Measurements from ENCODE around the gene ENDOU.
A peak's percentile ranks its signal among the peaks of the same experiment; 100 is the strongest.
"Not testable (repeated sequence)": the region's sequence is repeated elsewhere in the genome, so short reads cannot be mapped to it uniquely, and the experiment has no call there.

Gene ENDOU

DNA sequence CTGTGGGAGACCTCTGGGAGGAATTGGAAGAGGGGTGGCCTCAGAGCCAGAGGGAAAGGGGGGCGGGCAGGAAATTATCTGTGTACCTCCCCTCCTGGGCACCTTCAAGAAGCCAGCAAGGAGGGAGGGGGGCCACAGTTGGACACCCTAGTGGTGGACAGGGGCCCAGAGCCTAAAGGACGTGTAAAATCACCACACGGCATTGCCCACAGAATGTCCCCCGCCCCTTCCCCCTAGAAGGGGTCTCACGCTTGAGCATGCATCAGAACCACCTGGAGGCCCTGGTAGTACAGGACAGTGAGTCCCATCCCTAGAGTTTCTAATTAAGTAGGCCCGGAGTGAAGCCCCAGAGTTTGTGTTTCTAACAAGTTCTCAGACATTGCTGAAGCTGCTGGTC lies 8.2 kb downstream of the ENDOU start:
- DNase-seq = no peak

GRCh38 chr12:47715877-47716548 lies 9.3 kb downstream of the ENDOU start:
- DNase-seq = no peak

DNA sequence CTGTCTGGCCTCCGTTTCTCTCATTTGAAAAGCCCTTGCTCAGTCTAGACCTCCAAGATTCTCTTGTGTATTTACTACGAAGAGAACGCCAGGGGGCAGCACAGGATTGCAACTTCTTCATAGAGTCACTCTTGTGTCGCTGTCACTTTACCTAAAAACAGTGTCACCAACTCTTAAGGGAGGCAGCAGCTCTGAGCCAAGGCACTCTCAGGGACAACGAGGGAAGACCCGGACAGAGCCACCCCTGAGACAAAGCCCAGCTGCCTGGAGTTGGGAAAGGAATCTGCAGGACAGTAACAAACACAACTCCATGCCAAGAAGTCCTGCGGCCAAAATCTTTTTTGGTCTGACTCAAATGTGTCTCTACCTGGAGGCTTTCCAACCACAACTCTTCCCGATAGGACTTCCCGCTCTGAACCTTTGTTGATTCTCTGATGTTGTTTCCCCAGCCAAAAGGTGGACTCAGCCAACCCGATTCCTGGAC lies 9.9 kb downstream of the ENDOU start:
- DNase-seq = peak; percentile 90

- no peak for DNase-seq
Measured at GRCh38 chr12:47714826-47715386, 10.4 kb downstream of the ENDOU start.

DNA sequence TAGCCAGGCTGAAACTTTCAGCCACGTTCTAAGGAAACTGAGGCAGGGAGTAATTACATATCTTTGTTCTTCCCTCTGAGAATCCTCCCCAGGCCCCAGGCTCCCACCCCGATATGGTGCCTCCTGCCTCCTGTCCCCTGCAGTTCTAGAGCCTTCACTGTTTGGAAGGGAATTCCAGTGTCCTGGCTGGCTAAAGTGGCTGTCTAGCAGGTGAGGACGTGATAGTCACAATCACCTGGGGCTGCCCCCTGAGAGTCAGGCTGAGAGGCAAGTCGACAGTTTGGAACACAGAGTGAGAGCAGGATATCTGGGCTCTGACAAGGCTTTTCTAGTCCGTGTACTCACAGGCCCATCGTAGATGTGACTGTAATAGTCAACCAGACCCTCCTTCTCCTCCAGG lies 13.1 kb downstream of the ENDOU start:
- DNase-seq = no peak

DNA sequence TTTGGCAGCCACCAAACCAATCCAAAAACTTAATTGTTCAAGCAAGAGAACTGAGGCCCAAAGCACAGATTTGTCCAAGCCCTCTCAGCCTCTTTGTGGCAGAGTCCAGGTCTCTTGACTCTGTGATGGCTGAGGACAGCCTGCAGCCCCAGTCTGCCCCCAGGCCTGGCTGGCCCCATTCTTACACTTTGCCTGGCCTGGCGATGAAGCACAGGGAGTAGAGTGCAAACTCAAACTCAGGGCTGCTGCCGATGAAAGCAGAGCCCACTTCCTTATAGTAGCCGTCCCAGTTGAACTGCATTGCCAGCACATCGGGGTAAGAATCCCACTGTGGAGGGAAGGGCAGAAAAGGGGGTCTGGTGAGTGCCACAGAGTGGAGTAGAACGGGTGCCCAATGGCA lies 13.8 kb downstream of the ENDOU start:
- no peak for DNase-seq

GRCh38 chr12:47710278-47710677 lies 15.0 kb downstream of the ENDOU start:
- DNase-seq = no peak

- DNase-seq = no peak
Measured at GRCh38 chr12:47709671-47710070, 15.6 kb downstream of the ENDOU start.

GRCh38 chr12:47709237-47709636 lies 16.1 kb downstream of the ENDOU start:
- DNase-seq = no peak

DNA sequence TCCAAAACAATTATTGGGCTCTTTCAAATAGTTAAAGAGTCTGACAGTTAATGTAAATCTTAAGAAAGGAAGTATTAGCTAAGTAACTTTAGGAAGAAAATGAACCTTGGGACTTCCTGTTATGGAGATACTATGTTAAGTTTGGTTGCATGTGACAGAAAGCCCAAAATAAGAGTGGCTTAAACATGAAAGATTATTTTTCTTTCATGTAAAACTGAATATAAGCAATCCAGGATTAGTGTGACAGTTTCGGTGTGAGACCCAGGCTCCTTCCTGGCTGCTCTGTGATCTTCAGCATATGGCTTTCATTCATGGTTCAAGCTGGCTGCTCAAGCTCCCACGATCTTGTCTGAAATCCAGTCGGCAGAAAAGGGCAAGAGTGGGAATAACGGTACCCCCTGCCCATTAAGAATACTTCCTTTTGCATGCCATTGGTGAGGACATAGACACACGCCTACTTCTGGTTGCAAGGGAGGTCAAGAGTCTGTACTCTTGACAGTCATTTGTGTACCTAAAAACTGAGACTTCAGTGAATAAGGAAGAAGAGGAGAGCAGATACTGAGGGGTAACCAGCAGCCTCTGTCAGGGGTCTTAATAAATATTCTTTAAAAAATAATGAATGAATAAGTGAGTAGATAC lies 17.3 kb downstream of the ENDOU start:
- DNase-seq = peak; percentile 31

- no peak for DNase-seq
Measured at GRCh38 chr12:47707355-47707754, 17.9 kb downstream of the ENDOU start.

DNA sequence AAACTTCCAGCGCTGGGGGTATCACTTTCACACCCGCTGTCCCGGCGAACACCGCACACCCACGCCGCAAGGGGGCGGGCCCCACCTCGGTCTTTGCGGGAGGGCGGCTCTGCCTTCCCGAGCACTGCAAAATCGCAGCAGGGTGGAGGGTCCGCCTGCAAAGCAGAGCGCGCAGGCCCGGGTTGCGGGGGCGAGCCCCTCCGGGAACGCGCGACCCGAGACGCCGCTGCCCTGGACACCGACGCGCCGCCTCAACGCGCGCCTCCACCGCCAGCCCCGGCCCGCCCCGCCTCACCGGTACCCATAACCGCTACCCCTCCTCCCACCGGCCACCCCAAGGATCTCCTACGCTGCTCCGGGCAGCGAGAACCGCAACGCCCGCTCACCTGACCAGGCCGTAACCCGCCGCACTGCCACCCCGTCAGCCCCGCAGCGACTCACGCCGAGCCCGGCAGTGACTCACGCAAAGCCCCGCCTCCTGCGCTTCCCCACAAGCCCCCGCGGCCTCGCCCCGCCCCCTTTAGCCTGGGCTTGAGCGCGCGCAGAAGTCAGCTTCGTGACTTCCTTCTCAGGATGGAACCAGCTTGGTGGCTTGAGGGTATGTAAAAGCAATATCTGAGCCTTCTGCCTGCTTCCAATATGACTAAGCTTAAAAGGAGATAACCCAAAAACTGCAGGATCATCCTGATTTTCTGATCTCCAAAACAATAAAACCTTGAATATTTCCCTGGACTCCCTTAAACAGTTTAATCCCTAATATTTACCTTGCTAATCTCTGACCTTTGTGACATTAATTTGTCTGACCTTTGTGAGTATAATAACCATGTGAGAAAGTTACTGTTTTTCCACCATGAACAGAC lies 19.5 kb downstream of the ENDOU start, which contains the start of gene RPAP3:
Gene RPAP3 (minus strand): TSS at position 465 of the 860 bp plus-strand sequence. CDS start 3,190 bp downstream, outside the sequence.
- peak; percentile 99 for DNase-seq

DNA sequence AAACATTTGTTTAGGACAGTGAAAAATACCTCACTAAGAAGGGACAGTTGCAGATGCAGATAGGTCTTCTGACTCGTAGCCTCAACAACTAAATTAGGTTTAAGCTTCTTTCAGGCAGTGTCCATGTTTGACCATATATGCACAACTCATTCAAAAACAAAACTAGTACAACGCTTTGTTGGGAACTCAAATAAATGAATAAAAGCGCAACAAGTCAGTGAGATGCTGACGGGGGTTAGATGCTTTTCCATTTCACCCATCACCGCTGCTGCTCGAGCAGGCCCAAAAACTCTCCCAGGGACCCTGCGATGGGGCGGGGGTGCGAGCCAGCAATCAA lies 20.1 kb downstream of the ENDOU start:
- DNase-seq = no peak

GRCh38 chr12:47704719-47705118 lies 20.6 kb downstream of the ENDOU start:
- DNase-seq = no peak

DNA sequence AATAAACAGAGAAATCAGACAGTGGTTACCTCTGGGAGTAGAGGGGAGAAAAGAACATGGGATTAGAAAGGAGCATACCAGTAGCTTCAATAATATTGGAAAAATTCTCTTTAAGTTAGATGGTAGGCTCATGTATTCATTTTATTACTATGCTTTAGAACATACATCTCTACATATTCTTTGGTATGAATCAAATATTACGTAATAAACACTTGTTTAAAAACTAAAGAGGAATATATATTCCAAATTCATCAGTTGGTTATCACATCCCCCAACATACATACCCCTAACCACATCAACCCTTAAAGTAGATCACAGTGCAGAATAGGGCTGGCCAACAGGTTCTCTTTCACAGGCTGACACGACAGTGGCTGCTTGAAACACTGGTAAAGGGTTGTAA lies 25.0 kb downstream of the ENDOU start:
- DNase-seq = no peak

DNA sequence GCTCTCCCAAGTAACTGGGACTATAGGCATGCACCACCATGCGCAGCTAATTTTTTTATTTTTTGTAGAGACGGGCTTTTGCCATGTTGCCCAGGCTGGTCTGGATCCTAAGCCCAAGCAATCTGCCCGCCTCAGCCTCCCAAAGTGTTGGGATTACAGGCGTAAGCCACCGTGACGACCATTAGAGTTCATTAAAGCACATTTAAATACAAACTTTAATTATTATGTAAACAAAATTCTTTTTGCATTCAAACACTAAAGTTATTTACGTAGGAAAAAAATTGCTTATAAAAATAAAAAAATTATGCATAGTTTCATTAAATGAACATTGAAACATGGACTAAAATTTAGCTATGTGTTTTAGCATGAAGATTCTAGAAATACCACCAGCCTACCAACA lies 26.7 kb downstream of the ENDOU start:
- DNase-seq = no peak

DNA sequence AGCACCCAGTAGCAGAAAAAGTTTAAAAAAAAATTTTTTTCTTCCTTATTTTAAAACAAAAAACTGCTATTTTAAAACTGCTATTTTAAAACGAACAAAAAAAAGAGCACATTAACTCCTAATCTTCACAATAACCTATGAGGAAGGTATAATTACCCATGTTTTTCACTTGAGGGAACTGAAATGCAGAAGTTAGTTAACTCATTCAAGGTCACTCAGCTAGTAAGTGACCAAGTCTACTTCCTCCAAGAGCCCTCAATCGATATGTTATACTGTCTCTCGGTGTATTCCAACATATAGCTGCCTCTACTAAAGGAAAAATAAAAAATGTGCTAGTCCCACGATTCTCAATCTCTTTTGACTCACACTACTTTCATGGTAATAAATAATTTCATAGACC lies 27.2 kb downstream of the ENDOU start:
- DNase-seq = no peak

DNA sequence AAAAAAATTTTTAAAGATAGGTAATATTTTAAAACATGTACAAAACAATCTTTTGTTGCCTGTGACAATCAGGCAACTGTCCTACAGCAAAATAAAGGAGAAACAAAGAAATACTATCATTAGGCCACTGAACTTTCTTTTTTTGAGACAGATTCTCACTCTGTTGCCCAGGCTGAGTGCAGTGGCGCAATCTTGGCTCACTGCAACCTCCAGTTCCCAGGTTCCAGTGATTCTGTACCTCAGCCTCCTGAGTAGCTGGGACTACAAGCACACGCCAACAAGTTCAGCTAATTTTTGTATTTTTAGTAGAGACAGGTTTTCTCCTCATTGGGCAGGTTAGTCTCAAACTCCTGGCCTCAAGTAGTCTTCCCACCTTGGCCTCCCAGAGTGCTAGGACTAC lies 36.1 kb downstream of the ENDOU start:
- DNase-seq = no peak

DNA sequence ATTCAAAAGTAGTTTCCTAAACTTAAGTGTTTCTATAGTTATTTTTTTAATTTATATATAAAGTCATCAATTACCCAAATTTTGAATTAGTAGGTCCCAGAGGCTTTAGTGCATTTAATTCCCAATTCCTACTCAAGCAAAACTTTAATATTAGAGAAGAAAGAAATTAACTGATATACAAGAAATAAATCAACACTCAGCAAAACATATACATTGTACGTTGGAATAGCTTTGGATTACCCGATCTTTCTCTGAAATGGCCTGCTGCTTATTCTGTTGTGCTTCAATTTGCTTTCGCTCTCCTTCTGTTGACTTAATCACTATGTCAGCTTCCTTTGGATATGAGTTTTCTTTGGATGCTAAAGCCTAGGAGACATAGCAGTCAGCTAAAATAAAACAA lies 37.7 kb downstream of the ENDOU start:
- DNase-seq = no peak

GRCh38 chr12:47686645-47687240 lies 38.5 kb downstream of the ENDOU start:
- peak; percentile 36 for DNase-seq

GRCh38 chr12:47679785-47680184 lies 45.5 kb downstream of the ENDOU start:
- DNase-seq = no peak

GRCh38 chr12:47672068-47672467 lies 53.2 kb downstream of the ENDOU start:
- DNase-seq = no peak

DNA sequence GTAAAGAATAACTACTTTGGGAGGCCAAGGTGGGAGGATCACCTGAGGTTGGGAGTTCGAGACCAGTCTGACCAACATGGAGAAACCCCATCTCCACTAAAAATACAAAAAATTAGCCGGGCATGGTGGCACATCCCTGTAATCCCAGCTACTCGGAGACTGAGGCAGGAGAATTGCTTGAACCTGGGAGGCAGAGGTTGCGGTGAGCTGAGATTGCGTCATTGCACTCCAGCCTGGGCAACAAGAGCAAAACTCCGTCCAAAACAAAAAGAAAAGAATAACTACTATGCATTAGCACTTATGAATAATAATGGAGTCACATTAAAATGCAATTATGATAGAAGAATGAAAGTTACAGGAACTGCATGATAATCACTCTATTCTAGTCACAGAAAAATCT lies 57.4 kb downstream of the ENDOU start:
- DNase-seq = not testable (repeated sequence)
